PC-3 (cell line): ENCODE results near the gene VANGL2. TPM values are rescaled to one million over a fixed set of nuclear protein-coding genes. Genes with fewer than 3 reads are reported as not detected.

Experiments used
- ATAC-seq: fragments of 200-7000 bp; cut with Tn5 transposase; 2 replicates; pipeline ENCODE4 v1.9.1; 2020; ENCODE audit warnings: mild to moderate bottlenecking, moderate library complexity
- BruUV-seq: library from RNA; stranded (reverse); fragments of 400-500 nt; replicated peaks from 2 replicates; lab custom pipeline; 2021; lab: Mats Ljungman, UMichigan
- CTCF ChIA-PET: fragments of 300-600 bp; sonication (Branson Sonifier 250); formaldehyde crosslinking; loops from one replicate; lab custom pipeline; 2022; ENCODE audit warnings: antibody characterized with exemption; lab: Charles Lee
- POLR2A ChIA-PET: fragments of 300-600 bp; sonication (Branson Sonifier 250); formaldehyde crosslinking; loops from one replicate; lab custom pipeline; 2022; ENCODE audit warnings: antibody characterized with exemption; ENCODE audit not compliant: unreplicated experiment; lab: Charles Lee
- DNase-seq: peaks from one replicate; pipeline ENCODE4 v3.0.0-alpha.2; 2015
- H2AFZ ChIP-seq: fragments of 300-600 bp; sonication (generic); 2 replicates; pipeline ENCODE4 v1.6.0; 2016; ENCODE audit warnings: antibody characterized with exemption, low read length
- H3F3A ChIP-seq: fragments of 300-600 bp; sonication (generic); one replicate; pipeline ENCODE4 v1.6.0; 2017; ENCODE audit warnings: antibody characterized with exemption, low read length, control low read depth, mild to moderate bottlenecking; ENCODE audit not compliant: unreplicated experiment
- H3K27ac ChIP-seq: fragments of 300-600 bp; sonication (generic); 2 replicates; pipeline ENCODE4 v1.5.1; 2016; ENCODE audit warnings: mild to moderate bottlenecking, low read length
- H3K27me3 ChIP-seq: fragments of 300-600 bp; sonication (generic); 2 replicates; pipeline ENCODE4 v1.6.1; 2016; ENCODE audit warnings: low read length, mixed read lengths
- H3K36me3 ChIP-seq: fragments of 300-600 bp; sonication (generic); 2 replicates; pipeline ENCODE4 v1.6.1; 2016; ENCODE audit warnings: low read depth, mixed run types, low read length, mixed read lengths
- H3K4me1 ChIP-seq: fragments of 300-600 bp; sonication (generic); 2 replicates; pipeline ENCODE4 v1.5.1; 2016; ENCODE audit warnings: low read length; ENCODE audit not compliant: insufficient read depth
- H3K4me2 ChIP-seq: fragments of 300-600 bp; sonication (generic); 2 replicates; pipeline ENCODE4 v1.6.0; 2016; ENCODE audit warnings: low read length
- H3K4me3 ChIP-seq: fragments of 300-600 bp; sonication (generic); 2 replicates; pipeline ENCODE4 v1.5.1; 2016; ENCODE audit warnings: mild to moderate bottlenecking, low read length, mixed read lengths
- H3K79me2 ChIP-seq: fragments of 300-600 bp; sonication (generic); 2 replicates; pipeline ENCODE4 v1.6.1; 2017; ENCODE audit warnings: low read length, mixed read lengths
- H3K9ac ChIP-seq: fragments of 300-600 bp; sonication (generic); 2 replicates; pipeline ENCODE4 v1.6.0; 2016; ENCODE audit warnings: mild to moderate bottlenecking, low read length
- H3K9me2 ChIP-seq: fragments of 300-600 bp; sonication (generic); replicated peaks from 2 replicates; pipeline ENCODE4 v1.6.1; 2016; ENCODE audit warnings: mixed run types, low read length, mixed read lengths
- H3K9me3 ChIP-seq: fragments of 300-600 bp; sonication (generic); 2 replicates; pipeline ENCODE4 v1.6.1; 2016; ENCODE audit warnings: low read length, mixed read lengths
- H4K20me1 ChIP-seq: fragments of 300-600 bp; sonication (generic); 2 replicates; pipeline ENCODE4 v1.6.1; 2016; ENCODE audit warnings: low read length, mixed read lengths
- EZH2 ChIP-seq: fragments of 300-600 bp; sonication (generic); IDR thresholded peaks from one replicate; pipeline ENCODE4 v1.6.1; 2017; ENCODE audit warnings: antibody characterized with exemption, mild to moderate bottlenecking, low read length; ENCODE audit not compliant: unreplicated experiment
- EZH2phosphoT487 ChIP-seq: fragments of 300-600 bp; sonication (generic); IDR thresholded peaks from 2 replicates; pipeline ENCODE4 v1.6.1; 2018; ENCODE audit warnings: mild to moderate bottlenecking, antibody characterized with exemption, low read length, borderline replicate concordance
- intact Hi-C: fragments of 100-400 bp; cut with micrococcal nuclease; formaldehyde crosslinking; loops from 2 replicates; pipeline ENCODE4 v1.9.0; 2023
- total RNA-seq: library from RNA; depleted of rRNA; stranded (reverse); fragments of >200 nt; gene quantifications from 2 replicates; pipeline ENCODE4 v1.2.3, GENCODE V29; 2014
- TF ChIP-seq, protein P1 (sequence below): fragments of 300-600 bp; sonication (generic); conservative IDR thresholded peaks from 2 replicates; pipeline ENCODE4 v1.5.1; 2017; ENCODE audit warnings: antibody characterized with exemption, low read depth, mild to moderate bottlenecking, low read length

The VANGL2 gene
- total RNA-seq, 1 experiment from 2014 or later: 0.44 TPM

DNA sequence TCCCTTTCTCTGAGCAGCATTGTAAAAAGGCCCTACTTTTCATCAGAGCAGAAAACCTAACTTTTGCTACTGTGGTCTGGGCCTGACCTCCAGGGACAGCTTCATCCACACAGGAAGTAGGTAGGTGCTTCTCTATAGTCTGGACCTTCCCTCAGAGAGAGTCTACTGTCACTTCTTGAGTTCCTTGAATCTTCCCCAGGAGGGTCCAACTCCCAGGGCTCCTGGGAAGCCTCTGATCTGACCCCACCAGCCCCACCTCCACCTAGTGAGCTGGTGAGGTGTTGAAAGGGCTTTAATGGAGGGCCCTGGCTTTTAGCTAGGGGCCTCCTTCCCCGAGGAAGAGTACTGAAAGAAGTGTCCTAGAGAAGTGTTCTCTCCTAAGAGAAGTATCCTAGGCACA, 2.7 kb upstream of the VANGL2 start:
- H3K36me3 ChIP-seq: no peaks in the 10 kb centered on the region
- H3K27ac ChIP-seq: no peak overlapping the region
- no peaks in the 10 kb centered on the region for H4K20me1 ChIP-seq
- H3K9ac ChIP-seq: no peak overlapping the region
- H3K4me3 ChIP-seq: no peak overlapping the region
- H3K9me2 ChIP-seq: no peaks in the 10 kb centered on the region
- no peak overlapping the region for H3K4me2 ChIP-seq
- H2AFZ ChIP-seq: no peak overlapping the region
- intact Hi-C loops: no loop called here
- no TSS peak for BruUV-seq
- DNase-seq (no peak), ATAC-seq (no peak)
- H3F3A ChIP-seq: no peaks in the 10 kb centered on the region
- H3K4me1 ChIP-seq: no peaks in the 10 kb centered on the region
- CTCF ChIA-PET: no interaction called here
- POLR2A ChIA-PET: no interaction called here
- H3K27me3 ChIP-seq: peaks cover 55% of the 10 kb centered on the region
- no peaks in the 10 kb centered on the region for H3K79me2 ChIP-seq
- no peaks in the 10 kb centered on the region for H3K9me3 ChIP-seq
- TF ChIP-seq EZH2phosphoT487 (no peak), EZH2 (no peak)
- TF ChIP-seq, protein P1, sequence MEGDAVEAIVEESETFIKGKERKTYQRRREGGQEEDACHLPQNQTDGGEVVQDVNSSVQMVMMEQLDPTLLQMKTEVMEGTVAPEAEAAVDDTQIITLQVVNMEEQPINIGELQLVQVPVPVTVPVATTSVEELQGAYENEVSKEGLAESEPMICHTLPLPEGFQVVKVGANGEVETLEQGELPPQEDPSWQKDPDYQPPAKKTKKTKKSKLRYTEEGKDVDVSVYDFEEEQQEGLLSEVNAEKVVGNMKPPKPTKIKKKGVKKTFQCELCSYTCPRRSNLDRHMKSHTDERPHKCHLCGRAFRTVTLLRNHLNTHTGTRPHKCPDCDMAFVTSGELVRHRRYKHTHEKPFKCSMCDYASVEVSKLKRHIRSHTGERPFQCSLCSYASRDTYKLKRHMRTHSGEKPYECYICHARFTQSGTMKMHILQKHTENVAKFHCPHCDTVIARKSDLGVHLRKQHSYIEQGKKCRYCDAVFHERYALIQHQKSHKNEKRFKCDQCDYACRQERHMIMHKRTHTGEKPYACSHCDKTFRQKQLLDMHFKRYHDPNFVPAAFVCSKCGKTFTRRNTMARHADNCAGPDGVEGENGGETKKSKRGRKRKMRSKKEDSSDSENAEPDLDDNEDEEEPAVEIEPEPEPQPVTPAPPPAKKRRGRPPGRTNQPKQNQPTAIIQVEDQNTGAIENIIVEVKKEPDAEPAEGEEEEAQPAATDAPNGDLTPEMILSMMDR: no peak

DNA sequence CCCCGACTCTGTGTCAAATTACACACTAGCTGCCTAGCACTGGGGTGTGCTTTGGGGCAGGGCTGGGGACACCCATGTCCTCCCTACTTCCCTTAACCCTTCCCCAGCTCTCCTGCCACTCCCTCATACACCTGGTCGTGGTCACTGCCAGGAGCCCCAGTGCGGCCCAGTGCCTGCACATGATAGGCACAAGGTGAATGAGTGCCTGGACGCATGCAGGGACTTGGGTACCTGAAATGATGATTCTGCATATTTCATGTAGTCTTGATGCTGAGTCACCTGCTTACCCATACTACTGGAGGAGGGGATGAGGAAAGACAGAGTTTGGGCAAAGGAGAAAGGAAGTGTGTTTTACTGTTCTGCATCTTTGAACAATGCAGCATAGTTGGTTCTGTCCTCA, 1.5 kb upstream of the VANGL2 start:
- CTCF ChIA-PET: no interaction called here
- peaks cover 58% of the 10 kb centered on the region for H3K27me3 ChIP-seq
- TF ChIP-seq EZH2: no peak
- no peak for TF ChIP-seq EZH2phosphoT487
- TF ChIP-seq, protein P1: no peak
- POLR2A ChIA-PET: no interaction called here
- H3K4me3 ChIP-seq: no peak overlapping the region
- no peak overlapping the region for H3K9ac ChIP-seq
- no peak overlapping the region for H3K4me2 ChIP-seq
- H3K9me2 ChIP-seq: no peaks in the 10 kb centered on the region
- DNase-seq: peak; percentile 34
- H3F3A ChIP-seq: no peaks in the 10 kb centered on the region
- BruUV-seq: no TSS peak
- H3K4me1 ChIP-seq: no peaks in the 10 kb centered on the region
- no peak overlapping the region for H3K27ac ChIP-seq
- no peak overlapping the region for H2AFZ ChIP-seq
- no peaks in the 10 kb centered on the region for H3K79me2 ChIP-seq
- H3K36me3 ChIP-seq: no peaks in the 10 kb centered on the region
- no peaks in the 10 kb centered on the region for H3K9me3 ChIP-seq
- intact Hi-C loops: no loop called here
- ATAC-seq: no peak
- H4K20me1 ChIP-seq: no peaks in the 10 kb centered on the region

DNA sequence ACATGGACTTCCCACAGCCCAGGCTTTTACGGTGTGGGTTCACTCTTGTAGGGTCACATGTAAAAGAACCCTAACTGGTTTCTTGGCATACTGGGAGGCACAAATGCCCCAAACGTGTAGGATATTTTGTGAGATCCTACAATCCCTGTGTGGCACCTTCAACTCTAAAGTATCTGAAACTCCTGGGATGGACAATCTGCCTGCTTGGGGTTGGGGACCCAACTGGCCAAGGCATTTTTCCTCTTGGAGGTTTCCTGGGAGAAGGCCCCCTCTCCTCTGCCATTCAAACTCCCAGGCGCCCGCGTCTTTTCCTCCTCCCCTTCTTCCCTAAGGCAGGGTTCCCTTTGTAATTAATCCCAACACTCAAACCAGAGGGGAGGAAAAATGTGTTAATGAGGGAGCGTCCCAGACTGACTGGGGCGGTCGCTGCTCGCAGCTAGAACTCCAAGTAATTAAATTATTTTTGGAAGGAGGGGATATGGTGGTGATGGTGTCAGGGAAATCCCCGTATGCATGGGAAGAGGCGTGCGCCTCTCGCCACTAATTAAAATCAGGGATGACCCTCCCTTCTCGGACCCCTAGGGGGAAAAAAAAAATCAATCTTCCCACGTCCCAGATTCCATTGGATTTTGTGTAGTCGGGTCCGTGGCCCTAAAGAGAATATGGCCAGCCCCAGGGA, 681 bp upstream of the VANGL2 start:
- Histone ChIP-seq H3K9me2 (no peaks in the 10 kb centered on the region), H3K4me1 (no peaks in the 10 kb centered on the region), H3K36me3 (no peaks in the 10 kb centered on the region), H3K9ac (no peak overlapping the region), H2AFZ (no peak overlapping the region), H3K27ac (no peak overlapping the region), H3K27me3 (peaks cover 62% of the 10 kb centered on the region), H3K9me3 (no peaks in the 10 kb centered on the region), H3K4me2 (no peak overlapping the region), H3K79me2 (no peaks in the 10 kb centered on the region), H3K4me3 (no peak overlapping the region), H4K20me1 (no peaks in the 10 kb centered on the region), H3F3A (no peaks in the 10 kb centered on the region)
- intact Hi-C loops: no loop called here
- DNase-seq (no peak), ATAC-seq (no peak)
- BruUV-seq: no TSS peak
- POLR2A ChIA-PET: no interaction called here
- TF ChIP-seq, protein P1: no peak
- TF ChIP-seq EZH2phosphoT487 (no peak), EZH2 (no peak)
- CTCF ChIA-PET: interaction anchor here (0.7 kb wide), 1 partner anchor 33 kb away, joined by 3 read pairs; no protein-coding TSS in a partner anchor
